Measurements from ENCODE around the gene RAI1.

- no peak for TF ChIP-seq POLR2A (IDR thresholded peaks at IDR 0.05)
- TF ChIP-seq, protein P1, sequence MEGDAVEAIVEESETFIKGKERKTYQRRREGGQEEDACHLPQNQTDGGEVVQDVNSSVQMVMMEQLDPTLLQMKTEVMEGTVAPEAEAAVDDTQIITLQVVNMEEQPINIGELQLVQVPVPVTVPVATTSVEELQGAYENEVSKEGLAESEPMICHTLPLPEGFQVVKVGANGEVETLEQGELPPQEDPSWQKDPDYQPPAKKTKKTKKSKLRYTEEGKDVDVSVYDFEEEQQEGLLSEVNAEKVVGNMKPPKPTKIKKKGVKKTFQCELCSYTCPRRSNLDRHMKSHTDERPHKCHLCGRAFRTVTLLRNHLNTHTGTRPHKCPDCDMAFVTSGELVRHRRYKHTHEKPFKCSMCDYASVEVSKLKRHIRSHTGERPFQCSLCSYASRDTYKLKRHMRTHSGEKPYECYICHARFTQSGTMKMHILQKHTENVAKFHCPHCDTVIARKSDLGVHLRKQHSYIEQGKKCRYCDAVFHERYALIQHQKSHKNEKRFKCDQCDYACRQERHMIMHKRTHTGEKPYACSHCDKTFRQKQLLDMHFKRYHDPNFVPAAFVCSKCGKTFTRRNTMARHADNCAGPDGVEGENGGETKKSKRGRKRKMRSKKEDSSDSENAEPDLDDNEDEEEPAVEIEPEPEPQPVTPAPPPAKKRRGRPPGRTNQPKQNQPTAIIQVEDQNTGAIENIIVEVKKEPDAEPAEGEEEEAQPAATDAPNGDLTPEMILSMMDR (IDR thresholded peaks at IDR 0.05) = no peak
These were observed 174.7 kb downstream of the RAI1 start for GRCh38 chr17:17855976-17856375.

Measured in esophagus squamous epithelium (tissue), 4 donors.